GM13976 (cell line): ENCODE results near the gene PAIP2.

ENCODE experiments used
- DNase-seq: peaks from one replicate; pipeline ENCODE4 v3.0.0; 2012; ENCODE audit warnings: low spot score
- CTCF ChIP-seq: IDR thresholded peaks from 2 replicates; pipeline ENCODE4 v1.5.1; 2012; ENCODE audit warnings: borderline replicate concordance, mild to moderate bottlenecking; ENCODE audit not compliant: insufficient read depth; ENCODE audit errors: extremely low read depth, missing control alignments, control extremely low read depth
- in situ Hi-C: fragments of 300-500 bp; cut with MboI; formaldehyde crosslinking; loops from one replicate; pipeline ENCODE4 v1.12.0; 2022; ENCODE audit warnings: low sequenced_read_pairs, mixed read lengths, inconsistent platforms; ENCODE audit not compliant: unreplicated experiment

The PAIP2 gene

GRCh38 chr5:139315056-139315615, 26.5 kb upstream of the PAIP2 start:
- in situ Hi-C loops: no loop called here
- no peak for DNase-seq
- TF ChIP-seq CTCF: no peak

GRCh38 chr5:139335811-139336210, 5.8 kb upstream of the PAIP2 start:
- no peak for DNase-seq
- in situ Hi-C loops: no loop called here

GRCh38 chr5:139340051-139340450, 1.6 kb upstream of the PAIP2 start:
- in situ Hi-C loops: no loop called here
- DNase-seq: no peak
- no peak for TF ChIP-seq CTCF

More at GRCh38 chr5:139335811-139336210, 5.8 kb upstream of the PAIP2 start:
- TF ChIP-seq CTCF: no peak

GRCh38 chr5:139341187-139341688, 416 bp upstream of the PAIP2 start:
- in situ Hi-C loops: no loop called here
- no peak for TF ChIP-seq CTCF
- no peak for DNase-seq

- no peak for TF ChIP-seq CTCF
- no peak for DNase-seq
- in situ Hi-C loops: no loop called here
These were observed 719 bp downstream of the PAIP2 start for GRCh38 chr5:139342423-139342723.

GRCh38 chr5:139343476-139343875, 1.8 kb downstream of the PAIP2 start:
- in situ Hi-C loops: no loop called here
- no peak for TF ChIP-seq CTCF
- no peak for DNase-seq
